GM19324 (cell line): ENCODE data around the gene REEP6.

Source experiments
- ATAC-seq: cut with Tn5 transposase; IDR thresholded peaks from one replicate; pipeline ENCODE4 v1.9.1; 2021; ENCODE audit warnings: mild to moderate bottlenecking, moderate library complexity; ENCODE audit not compliant: unreplicated experiment, low FRiP score

Gene REEP6

DNA sequence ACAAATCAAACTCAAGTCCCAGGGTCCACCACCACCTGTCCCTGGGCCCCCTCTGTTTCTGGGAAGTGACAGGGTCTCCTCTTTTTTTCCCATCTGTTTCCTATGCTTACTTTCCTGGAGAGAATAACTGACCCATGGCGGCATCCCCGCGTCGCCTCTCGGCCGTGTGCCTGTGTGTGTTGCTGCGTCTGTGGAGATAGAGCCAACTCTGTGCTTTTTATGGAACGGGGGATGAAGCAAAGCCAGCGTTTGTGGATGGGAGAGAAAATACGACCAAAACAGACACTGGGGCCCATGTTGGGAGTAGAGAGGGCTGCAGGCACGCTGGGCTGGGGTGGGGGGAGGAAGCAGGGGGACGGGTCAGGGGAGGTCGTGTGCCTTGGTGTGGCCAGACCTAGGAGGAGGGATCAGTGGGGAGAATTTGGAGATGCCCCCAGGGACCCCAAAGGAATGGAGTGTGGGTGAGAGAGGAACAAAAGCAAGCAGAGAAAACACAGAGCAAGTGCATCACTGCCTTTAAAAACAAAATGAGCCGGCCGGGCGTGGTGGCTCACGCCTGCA, 49.5 kb downstream of the REEP6 start:
- ATAC-seq: no peak
